ENCODE results near the gene EEF1AKMT3. TPM values are rescaled to one million over a fixed set of nuclear protein-coding genes. Genes with fewer than 3 reads are reported as not detected.

EEF1AKMT3 gene
- total and polyA plus RNA-seq, 2 of the 4 experiments (the other 2 are of a cell fraction): 3.2 to 8.1 TPM

- dilution Hi-C loops (cut with HindIII; ENCODE audit: low sequenced_read_pairs, unreplicated experiment) (no loop called here), in situ Hi-C loops (cut with MboI; ENCODE audit: low sequenced_read_pairs) (no loop called here), intact Hi-C loops (cut with micrococcal nuclease) (no loop called here)
- no peak overlapping the region for H2AK9ac ChIP-seq (replicated peaks; ENCODE audit: low read depth, low read length, poor library complexity)
- H4K5ac ChIP-seq (ENCODE audit: low read depth, low read length): no peak overlapping the region
- peaks cover 3% of the 10 kb centered on the region; the same call in 1 of the 2 replicates for H3K4me1 ChIP-seq (ENCODE audit: control insufficient read depth, insufficient read depth, low read length)
- H3K27ac ChIP-seq (ENCODE audit: insufficient read depth, low read length): no peak overlapping the region
- no peak overlapping the region for H4K91ac ChIP-seq (ENCODE audit: insufficient read depth, low read depth, low read length)
- H4K20me1 ChIP-seq (ENCODE audit: insufficient read depth, low read length): no peaks in the 10 kb centered on the region
- H3K14ac ChIP-seq (replicated peaks; ENCODE audit: low read depth, low read length): no peak overlapping the region
- ChIA-PET CTCF (no interaction called here), POLR2A (ENCODE audit: unreplicated experiment) (no interaction called here)
- no peak overlapping the region for H3K9ac ChIP-seq (ENCODE audit: low read depth, low read length)
- H2BK20ac ChIP-seq (ENCODE audit: low read depth, low read length): no peak overlapping the region
- WGBS, 2 experiments (ENCODE audit: extremely low coverage in 2 of 2, insufficient read length in 1 of 2): 50% methylated on average over 1 of the region's 9 CpGs; no CpG with 5 or more reads in 1 of the 2 experiments
- H3K56ac ChIP-seq (ENCODE audit: extremely low read depth, insufficient read depth, low read length): no peak overlapping the region
- H3K79me1 ChIP-seq (ENCODE audit: low read depth in 1 of 2, low read length in 2 of 2): no peaks in the 10 kb centered on the region
- peaks cover 47% of the 10 kb centered on the region for H3K36me3 ChIP-seq (ENCODE audit: control insufficient read depth, insufficient read depth, low read length)
- no peak for ATAC-seq (ENCODE audit: low read depth)
- no peak overlapping the region for H2BK120ac ChIP-seq (ENCODE audit: low read depth, low read length)
- no peak overlapping the region for H2BK15ac ChIP-seq (ENCODE audit: low read depth, low read length)
- H3K9me3 ChIP-seq (ENCODE audit: control insufficient read depth, insufficient read depth, low read length): no peaks in the 10 kb centered on the region
- no peaks in the 10 kb centered on the region for H3K27me3 ChIP-seq (ENCODE audit: control insufficient read depth, insufficient read depth, low read length)
- peaks cover 7% of the 10 kb centered on the region; the same call in 1 of the 2 replicates for H3K9me1 ChIP-seq (ENCODE audit: insufficient read depth, low read length)
- H4K8ac ChIP-seq (ENCODE audit: low read depth in 2 of 2, low read length in 2 of 2): no peak overlapping the region
- no peak overlapping the region for H3K4ac ChIP-seq (ENCODE audit: low read depth, low read length)
- no peak overlapping the region for H2BK5ac ChIP-seq (ENCODE audit: low read depth, low read length, poor library complexity, severe bottlenecking)
- H2AFZ ChIP-seq (replicated peaks; ENCODE audit: low read length, poor library complexity): no peak overlapping the region
- H2AK5ac ChIP-seq (ENCODE audit: low read depth, low read length): no peak overlapping the region
- no peak for DNase-seq
- TF ChIP-seq CHD1 (IDR thresholded peaks at IDR 0.05; ENCODE audit: low read depth, low read length) (no peak), MXI1 (IDR thresholded peaks at IDR 0.05; ENCODE audit: borderline replicate concordance, low read depth, low read length) (no peak), USF2 (IDR thresholded peaks at IDR 0.05; ENCODE audit: low read depth, low read length) (no peak), RCOR1 (IDR thresholded peaks at IDR 0.05; ENCODE audit: insufficient replicate concordance, low read length) (no peak), SMC3 (IDR thresholded peaks at IDR 0.05; ENCODE audit: low read depth, low read length) (no peak), POLR2A (IDR thresholded peaks at IDR 0.05; ENCODE audit: low read depth, low read length) (no peak), ELK1 (IDR thresholded peaks at IDR 0.05; ENCODE audit: borderline replicate concordance, low read depth, low read length) (no peak), CEBPB (IDR thresholded peaks at IDR 0.05; ENCODE audit: low read depth, low read length) (no peak), FOS (IDR thresholded peaks at IDR 0.05; ENCODE audit: low read depth, low read length) (no peak), RFX5 (IDR thresholded peaks at IDR 0.05; ENCODE audit: low read depth, low read length) (no peak), MAZ (IDR thresholded peaks at IDR 0.05; ENCODE audit: borderline replicate concordance, low read depth, low read length) (no peak), NFE2L2 (IDR thresholded peaks at IDR 0.05; ENCODE audit: low read depth, low read length) (no peak), RAD21 (IDR thresholded peaks at IDR 0.05; ENCODE audit: low read length) (no peak)
- TF ChIP-seq, protein P1, sequence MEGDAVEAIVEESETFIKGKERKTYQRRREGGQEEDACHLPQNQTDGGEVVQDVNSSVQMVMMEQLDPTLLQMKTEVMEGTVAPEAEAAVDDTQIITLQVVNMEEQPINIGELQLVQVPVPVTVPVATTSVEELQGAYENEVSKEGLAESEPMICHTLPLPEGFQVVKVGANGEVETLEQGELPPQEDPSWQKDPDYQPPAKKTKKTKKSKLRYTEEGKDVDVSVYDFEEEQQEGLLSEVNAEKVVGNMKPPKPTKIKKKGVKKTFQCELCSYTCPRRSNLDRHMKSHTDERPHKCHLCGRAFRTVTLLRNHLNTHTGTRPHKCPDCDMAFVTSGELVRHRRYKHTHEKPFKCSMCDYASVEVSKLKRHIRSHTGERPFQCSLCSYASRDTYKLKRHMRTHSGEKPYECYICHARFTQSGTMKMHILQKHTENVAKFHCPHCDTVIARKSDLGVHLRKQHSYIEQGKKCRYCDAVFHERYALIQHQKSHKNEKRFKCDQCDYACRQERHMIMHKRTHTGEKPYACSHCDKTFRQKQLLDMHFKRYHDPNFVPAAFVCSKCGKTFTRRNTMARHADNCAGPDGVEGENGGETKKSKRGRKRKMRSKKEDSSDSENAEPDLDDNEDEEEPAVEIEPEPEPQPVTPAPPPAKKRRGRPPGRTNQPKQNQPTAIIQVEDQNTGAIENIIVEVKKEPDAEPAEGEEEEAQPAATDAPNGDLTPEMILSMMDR (conservative IDR thresholded peaks at IDR 0.05; ENCODE audit: low read depth, low read length): no peak
- no peak overlapping the region for H3K18ac ChIP-seq (ENCODE audit: low read depth, low read length)
- no peak overlapping the region for H3K4me2 ChIP-seq (ENCODE audit: low read depth, low read length)
- H3K23ac ChIP-seq (ENCODE audit: low read depth, low read length): no peak overlapping the region
- H3K4me3 ChIP-seq (ENCODE audit: insufficient read depth, low read depth, low read length): no peak overlapping the region
- BruUV-seq (replicated peaks): no TSS peak
Measured at GRCh38 chr12:57807285-57807684, 34.9 kb downstream of the EEF1AKMT3 start.
